Fibroblast of lung (primary cell): ENCODE measurements around the gene LASP1. TPM values are rescaled to one million over a fixed set of nuclear protein-coding genes. Genes with fewer than 3 reads are reported as not detected.

ENCODE experiments used
- DNase-seq, 2 donors: peaks; one replicate each; pipeline versions ENCODE4 v3.0.0 to v3.0.0-alpha.2; 2010; ENCODE audit warnings: low read depth in 2 of 2
- H2AFZ ChIP-seq: 2 replicates; pipeline ENCODE4 v1.5.1; 2012; ENCODE audit warnings: low read length, control low read depth, inconsistent platforms
- H3K27ac ChIP-seq: 2 replicates; pipeline ENCODE4 v1.5.1; 2011; ENCODE audit warnings: low read length, control low read depth; ENCODE audit not compliant: insufficient read depth
- H3K27me3 ChIP-seq: 2 replicates; pipeline ENCODE4 v1.5.1; 2011; ENCODE audit warnings: mild to moderate bottlenecking, low read length; ENCODE audit not compliant: control insufficient read depth, insufficient read depth
- H3K36me3 ChIP-seq: 2 replicates; pipeline ENCODE4 v1.5.1; 2011; ENCODE audit warnings: low read length; ENCODE audit not compliant: control insufficient read depth, insufficient read depth
- H3K4me1 ChIP-seq: 2 replicates; pipeline ENCODE4 v1.5.1; 2011; ENCODE audit warnings: low read length; ENCODE audit not compliant: control insufficient read depth, insufficient read depth; ENCODE audit errors: extremely low read depth
- H3K4me2 ChIP-seq: 2 replicates; pipeline ENCODE4 v1.5.1; 2011; ENCODE audit warnings: low read length, control low read depth; ENCODE audit not compliant: insufficient read depth; ENCODE audit errors: extremely low read depth
- H3K4me3 ChIP-seq, 4 experiments: fragments of 200-600 bp in 1 of 4; sonication (generic) in 1 of 4; replicated peaks in 1 of 4; 2 replicates each; pipeline ENCODE4 v1.5.1; 2011 to 2016; ENCODE audit warnings: low read length in 4 of 4, low read depth in 3 of 4, mild to moderate bottlenecking in 3 of 4, control low read depth in 2 of 4, inconsistent platforms in 1 of 4, mixed read lengths in 1 of 4; ENCODE audit not compliant: insufficient read depth in 1 of 4; ENCODE audit errors: control extremely low read depth in 1 of 4
- H3K79me2 ChIP-seq: 2 replicates; pipeline ENCODE4 v1.5.1; 2012; ENCODE audit warnings: mild to moderate bottlenecking, low read length, inconsistent platforms; ENCODE audit not compliant: control insufficient read depth, insufficient read depth
- H3K9ac ChIP-seq: 2 replicates; pipeline ENCODE4 v1.5.1; 2011; ENCODE audit warnings: mild to moderate bottlenecking, low read length, control low read depth; ENCODE audit not compliant: insufficient read depth
- H3K9me3 ChIP-seq: 2 replicates; pipeline ENCODE4 v1.5.1; 2012; ENCODE audit warnings: low read depth, low read length; ENCODE audit not compliant: control insufficient read depth, insufficient read depth
- H4K20me1 ChIP-seq: 2 replicates; pipeline ENCODE4 v1.5.1; 2011; ENCODE audit warnings: low read length; ENCODE audit not compliant: control insufficient read depth, insufficient read depth; ENCODE audit errors: extremely low read depth
- EZH2 ChIP-seq: IDR thresholded peaks from 2 replicates; pipeline ENCODE4 v1.5.1; 2012; ENCODE audit warnings: low read length, control low read depth, mild to moderate bottlenecking; ENCODE audit errors: missing control alignments
- polyA plus RNA-seq, 2 donors: library from polyadenylated mRNA; depleted of rRNA in 1 of 2; stranded (reverse) in 1 of 2; unstranded in 1 of 2; fragments of >200 nt; gene quantifications; 2 replicates each; pipeline ENCODE4 v1.2.1, GENCODE V29; 2011 to 2012; ENCODE audit warnings: missing spikeins in 1 of 2
- total RNA-seq: library from RNA; depleted of rRNA; stranded (reverse); fragments of >200 nt; gene quantifications from 2 replicates; pipeline ENCODE4 v1.2.1, GENCODE V29; 2014
- TF ChIP-seq, protein P1 (sequence below), 2 donors: IDR thresholded peaks in 1 of 2; conservative IDR thresholded peaks in 1 of 2; 1 replicate in 1 of 2; 2 replicates in 1 of 2; pipeline ENCODE4 v1.5.1; 2011 to 2012; ENCODE audit warnings: low read length in 2 of 2, control low read depth in 1 of 2, inconsistent platforms in 1 of 2, low read depth in 1 of 2, mild to moderate bottlenecking in 1 of 2

Gene LASP1
- total and polyA plus RNA-seq, 2 donors (not counting 1 experiment from before 2014, with no cell fraction given): 79.8 to 208 TPM

DNA sequence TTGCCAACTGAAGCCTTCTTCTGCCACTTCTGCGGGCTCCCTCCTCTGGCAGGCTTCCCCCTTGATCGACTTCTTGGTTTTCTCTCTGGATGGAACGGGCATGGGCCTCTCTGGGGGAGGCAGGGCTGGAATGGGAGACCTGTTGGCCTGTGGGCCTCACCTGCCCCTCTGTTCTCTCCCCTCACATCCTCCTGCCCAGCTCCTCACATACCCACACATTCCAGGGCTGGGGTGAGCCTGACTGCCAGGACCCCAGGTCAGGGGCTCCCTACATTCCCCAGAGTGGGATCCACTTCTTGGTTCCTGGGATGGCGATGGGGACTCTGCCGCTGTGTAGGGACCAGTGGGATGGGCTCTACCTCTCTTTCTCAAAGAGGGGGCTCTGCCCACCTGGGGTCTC, 49.1 kb downstream of the LASP1 start:
- Histone ChIP-seq H3K9me3 (no peaks in the 10 kb centered on the region), H3K36me3 (peaks cover 42% of the 10 kb centered on the region), H3K4me2 (no peak overlapping the region), H3K4me3 (no peak overlapping the region), H3K79me2 (peaks cover 2% of the 10 kb centered on the region), H3K4me1 (peaks cover 20% of the 10 kb centered on the region), H3K27ac (no peak overlapping the region), H2AFZ (no peak overlapping the region), H3K27me3 (no peaks in the 10 kb centered on the region), H3K9ac (no peak overlapping the region), H4K20me1 (no peaks in the 10 kb centered on the region)
- TF ChIP-seq EZH2: no peak
- TF ChIP-seq, protein P1, sequence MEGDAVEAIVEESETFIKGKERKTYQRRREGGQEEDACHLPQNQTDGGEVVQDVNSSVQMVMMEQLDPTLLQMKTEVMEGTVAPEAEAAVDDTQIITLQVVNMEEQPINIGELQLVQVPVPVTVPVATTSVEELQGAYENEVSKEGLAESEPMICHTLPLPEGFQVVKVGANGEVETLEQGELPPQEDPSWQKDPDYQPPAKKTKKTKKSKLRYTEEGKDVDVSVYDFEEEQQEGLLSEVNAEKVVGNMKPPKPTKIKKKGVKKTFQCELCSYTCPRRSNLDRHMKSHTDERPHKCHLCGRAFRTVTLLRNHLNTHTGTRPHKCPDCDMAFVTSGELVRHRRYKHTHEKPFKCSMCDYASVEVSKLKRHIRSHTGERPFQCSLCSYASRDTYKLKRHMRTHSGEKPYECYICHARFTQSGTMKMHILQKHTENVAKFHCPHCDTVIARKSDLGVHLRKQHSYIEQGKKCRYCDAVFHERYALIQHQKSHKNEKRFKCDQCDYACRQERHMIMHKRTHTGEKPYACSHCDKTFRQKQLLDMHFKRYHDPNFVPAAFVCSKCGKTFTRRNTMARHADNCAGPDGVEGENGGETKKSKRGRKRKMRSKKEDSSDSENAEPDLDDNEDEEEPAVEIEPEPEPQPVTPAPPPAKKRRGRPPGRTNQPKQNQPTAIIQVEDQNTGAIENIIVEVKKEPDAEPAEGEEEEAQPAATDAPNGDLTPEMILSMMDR (conservative IDR thresholded peaks at IDR 0.05 in 1 of 2, IDR thresholded peaks at IDR 0.05 in 1 of 2; ENCODE audit: low read depth in 1 of 2, low read length in 2 of 2): no peak
- no peak for DNase-seq

DNA sequence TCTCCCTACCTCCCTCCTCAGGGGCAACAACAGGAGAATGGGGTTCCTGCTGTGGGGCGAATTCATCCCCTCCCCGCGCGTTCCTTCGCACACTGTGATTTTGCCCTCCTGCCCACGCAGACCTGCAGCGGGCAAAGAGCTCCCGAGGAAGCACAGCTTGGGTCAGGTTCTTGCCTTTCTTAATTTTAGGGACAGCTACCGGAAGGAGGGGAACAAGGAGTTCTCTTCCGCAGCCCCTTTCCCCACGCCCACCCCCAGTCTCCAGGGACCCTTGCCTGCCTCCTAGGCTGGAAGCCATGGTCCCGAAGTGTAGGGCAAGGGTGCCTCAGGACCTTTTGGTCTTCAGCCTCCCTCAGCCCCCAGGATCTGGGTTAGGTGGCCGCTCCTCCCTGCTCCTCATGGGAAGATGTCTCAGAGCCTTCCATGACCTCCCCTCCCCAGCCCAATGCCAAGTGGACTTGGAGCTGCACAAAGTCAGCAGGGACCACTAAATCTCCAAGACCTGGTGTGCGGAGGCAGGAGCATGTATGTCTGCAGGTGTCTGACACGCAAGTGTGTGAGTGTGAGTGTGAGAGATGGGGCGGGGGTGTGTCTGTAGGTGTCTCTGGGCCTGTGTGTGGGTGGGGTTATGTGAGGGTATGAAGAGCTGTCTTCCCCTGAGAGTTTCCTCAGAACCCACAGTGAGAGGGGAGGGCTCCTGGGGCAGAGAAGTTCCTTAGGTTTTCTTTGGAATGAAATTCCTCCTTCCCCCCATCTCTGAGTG, 49.6 kb downstream of the LASP1 start:
- H2AFZ ChIP-seq: no peak overlapping the region
- H3K79me2 ChIP-seq: peaks cover 2% of the 10 kb centered on the region
- no peak overlapping the region for H3K4me2 ChIP-seq
- TF ChIP-seq EZH2: no peak
- TF ChIP-seq, protein P1 (conservative IDR thresholded peaks at IDR 0.05 in 1 of 2, IDR thresholded peaks at IDR 0.05 in 1 of 2; ENCODE audit: low read depth in 1 of 2, low read length in 2 of 2): no peak
- no peaks in the 10 kb centered on the region for H4K20me1 ChIP-seq
- H3K27ac ChIP-seq: no peak overlapping the region
- DNase-seq: no peak
- H3K4me3 ChIP-seq: no peak overlapping the region
- peaks cover 16% of the 10 kb centered on the region for H3K4me1 ChIP-seq
- peaks cover 38% of the 10 kb centered on the region for H3K36me3 ChIP-seq
- no peaks in the 10 kb centered on the region for H3K27me3 ChIP-seq
- H3K9me3 ChIP-seq: no peaks in the 10 kb centered on the region
- H3K9ac ChIP-seq: no peak overlapping the region

DNA sequence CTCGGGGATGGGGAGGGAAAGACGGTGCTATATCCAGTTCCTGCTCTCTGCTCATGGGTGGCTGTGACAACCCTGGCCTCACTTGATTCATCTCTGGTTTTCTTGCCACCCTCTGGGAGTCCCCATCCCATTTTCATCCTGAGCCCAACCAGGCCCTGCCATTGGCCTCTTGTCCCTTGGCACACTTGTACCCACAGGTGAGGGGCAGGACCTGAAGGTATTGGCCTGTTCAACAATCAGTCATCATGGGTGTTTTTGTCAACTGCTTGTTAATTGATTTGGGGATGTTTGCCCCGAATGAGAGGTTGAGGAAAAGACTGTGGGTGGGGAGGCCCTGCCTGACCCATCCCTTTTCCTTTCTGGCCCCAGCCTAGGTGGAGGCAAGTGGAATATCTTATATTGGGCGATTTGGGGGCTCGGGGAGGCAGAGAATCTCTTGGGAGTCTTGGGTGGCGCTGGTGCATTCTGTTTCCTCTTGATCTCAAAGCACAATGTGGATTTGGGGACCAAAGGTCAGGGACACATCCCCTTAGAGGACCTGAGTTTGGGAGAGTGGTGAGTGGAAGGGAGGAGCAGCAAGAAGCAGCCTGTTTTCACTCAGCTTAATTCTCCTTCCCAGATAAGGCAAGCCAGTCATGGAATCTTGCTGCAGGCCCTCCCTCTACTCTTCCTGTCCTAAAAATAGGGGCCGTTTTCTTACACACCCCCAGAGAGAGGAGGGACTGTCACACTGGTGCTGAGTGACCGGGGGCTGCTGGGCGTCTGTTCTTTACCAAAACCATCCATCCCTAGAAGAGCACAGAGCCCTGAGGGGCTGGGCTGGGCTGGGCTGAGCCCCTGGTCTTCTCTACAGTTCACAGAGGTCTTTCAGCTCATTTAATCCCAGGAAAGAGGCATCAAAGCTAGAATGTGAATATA, 50.8 kb downstream of the LASP1 start:
- Histone ChIP-seq H3K27ac (no peak overlapping the region), H3K79me2 (no peaks in the 10 kb centered on the region), H3K4me3 (no peak overlapping the region), H2AFZ (no peak overlapping the region), H3K36me3 (peaks cover 28% of the 10 kb centered on the region), H3K9me3 (no peaks in the 10 kb centered on the region), H3K4me2 (no peak overlapping the region), H3K27me3 (no peaks in the 10 kb centered on the region), H3K4me1 (peaks cover 22% of the 10 kb centered on the region), H3K9ac (no peak overlapping the region), H4K20me1 (no peaks in the 10 kb centered on the region)
- no peak for TF ChIP-seq EZH2
- TF ChIP-seq, protein P1 (conservative IDR thresholded peaks at IDR 0.05 in 1 of 2, IDR thresholded peaks at IDR 0.05 in 1 of 2; ENCODE audit: low read depth in 1 of 2, low read length in 2 of 2): no peak
- no peak for DNase-seq
